ENCODE measurements around the gene PTPRB.

PTPRB gene

DNA sequence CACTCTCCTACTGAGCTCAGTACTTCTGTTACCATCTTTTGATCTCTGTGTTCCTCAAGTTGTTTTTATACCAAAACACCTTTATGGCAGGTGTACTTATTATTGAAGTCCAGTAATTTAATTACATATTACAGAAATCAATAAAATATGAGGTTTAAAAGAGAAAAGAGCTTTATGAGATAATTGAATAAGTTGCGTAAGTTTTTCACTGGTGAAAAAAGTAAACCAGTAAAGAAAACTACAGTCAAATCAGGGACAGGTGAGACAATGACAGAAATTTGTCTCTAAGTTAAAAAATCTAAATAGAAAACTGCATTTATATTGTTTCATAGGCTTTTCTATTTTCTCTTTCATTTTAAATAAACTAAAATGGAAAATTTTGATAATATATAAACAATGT is 29.1 kb upstream of the PTPRB start:
- H3K36me3 ChIP-seq (ENCODE audit: insufficient read depth, low read length) = no peaks in the 10 kb centered on the region
- no peaks in the 10 kb centered on the region for H3K4me1 ChIP-seq (ENCODE audit: insufficient read depth, low read length)
- no peak for DNase-seq
- TF ChIP-seq, protein P1, sequence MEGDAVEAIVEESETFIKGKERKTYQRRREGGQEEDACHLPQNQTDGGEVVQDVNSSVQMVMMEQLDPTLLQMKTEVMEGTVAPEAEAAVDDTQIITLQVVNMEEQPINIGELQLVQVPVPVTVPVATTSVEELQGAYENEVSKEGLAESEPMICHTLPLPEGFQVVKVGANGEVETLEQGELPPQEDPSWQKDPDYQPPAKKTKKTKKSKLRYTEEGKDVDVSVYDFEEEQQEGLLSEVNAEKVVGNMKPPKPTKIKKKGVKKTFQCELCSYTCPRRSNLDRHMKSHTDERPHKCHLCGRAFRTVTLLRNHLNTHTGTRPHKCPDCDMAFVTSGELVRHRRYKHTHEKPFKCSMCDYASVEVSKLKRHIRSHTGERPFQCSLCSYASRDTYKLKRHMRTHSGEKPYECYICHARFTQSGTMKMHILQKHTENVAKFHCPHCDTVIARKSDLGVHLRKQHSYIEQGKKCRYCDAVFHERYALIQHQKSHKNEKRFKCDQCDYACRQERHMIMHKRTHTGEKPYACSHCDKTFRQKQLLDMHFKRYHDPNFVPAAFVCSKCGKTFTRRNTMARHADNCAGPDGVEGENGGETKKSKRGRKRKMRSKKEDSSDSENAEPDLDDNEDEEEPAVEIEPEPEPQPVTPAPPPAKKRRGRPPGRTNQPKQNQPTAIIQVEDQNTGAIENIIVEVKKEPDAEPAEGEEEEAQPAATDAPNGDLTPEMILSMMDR (IDR thresholded peaks at IDR 0.05; ENCODE audit: borderline replicate concordance, extremely low read depth, low read length, poor library complexity, severe bottlenecking) = no peak
- TF ChIP-seq EZH2 (IDR thresholded peaks at IDR 0.05; ENCODE audit: borderline replicate concordance, low read depth, low read length, severe bottlenecking) = no peak
- H3K9me3 ChIP-seq (ENCODE audit: insufficient read depth, low read length, severe bottlenecking) = no peaks in the 10 kb centered on the region
- no peaks in the 10 kb centered on the region for H3K79me2 ChIP-seq (ENCODE audit: insufficient read depth, low read length)
- ATAC-seq (ENCODE audit: insufficient read depth, low read depth) = no peak
- H3K4me3 ChIP-seq (ENCODE audit: low read depth in 1 of 2, low read length in 2 of 2) = no peak overlapping the region
- H2AFZ ChIP-seq (ENCODE audit: low read depth, low read length) = no peak overlapping the region
- no peak overlapping the region for H3K9ac ChIP-seq (ENCODE audit: low read depth, low read length)
- H3K27ac ChIP-seq (ENCODE audit: low read length) = no peak overlapping the region
- no peaks in the 10 kb centered on the region for H4K20me1 ChIP-seq (ENCODE audit: insufficient read depth, low read length)
- H3K4me2 ChIP-seq (ENCODE audit: insufficient read depth, low read length) = no peak overlapping the region
- H3K27me3 ChIP-seq (ENCODE audit: insufficient read depth, low read length, poor library complexity) = no peaks in the 10 kb centered on the region

DNA sequence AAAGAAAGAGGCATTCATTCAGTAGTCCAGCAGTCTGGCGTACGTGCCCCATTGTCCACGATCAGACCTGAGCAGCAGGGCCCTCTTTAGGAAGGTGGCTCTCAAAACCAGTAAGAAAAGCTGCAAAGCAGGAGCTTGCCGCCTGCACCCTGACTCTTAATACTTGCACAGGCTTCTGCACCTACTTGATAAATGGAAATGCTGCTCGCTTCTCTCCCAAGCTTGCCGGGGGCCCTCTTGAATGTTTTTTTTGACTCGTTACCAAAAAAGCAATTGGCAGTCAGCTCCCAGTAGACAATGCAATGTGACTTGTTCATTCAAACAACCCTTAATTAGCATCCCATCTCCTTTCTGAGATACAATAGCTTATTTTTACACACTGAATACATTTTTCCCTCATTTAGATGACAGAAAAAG is 27.2 kb upstream of the PTPRB start:
- no peak overlapping the region for H3K9ac ChIP-seq (ENCODE audit: low read depth, low read length)
- no peaks in the 10 kb centered on the region for H3K79me2 ChIP-seq (ENCODE audit: insufficient read depth, low read length)
- H2AFZ ChIP-seq (ENCODE audit: low read depth, low read length) = no peak overlapping the region
- TF ChIP-seq EZH2 (IDR thresholded peaks at IDR 0.05; ENCODE audit: borderline replicate concordance, low read depth, low read length, severe bottlenecking) = no peak
- TF ChIP-seq, protein P1 (IDR thresholded peaks at IDR 0.05; ENCODE audit: borderline replicate concordance, extremely low read depth, low read length, poor library complexity, severe bottlenecking) = no peak
- H3K4me1 ChIP-seq (ENCODE audit: insufficient read depth, low read length) = no peaks in the 10 kb centered on the region
- H3K27me3 ChIP-seq (ENCODE audit: insufficient read depth, low read length, poor library complexity) = no peaks in the 10 kb centered on the region
- no peaks in the 10 kb centered on the region for H4K20me1 ChIP-seq (ENCODE audit: insufficient read depth, low read length)
- no peak overlapping the region for H3K4me2 ChIP-seq (ENCODE audit: insufficient read depth, low read length)
- H3K27ac ChIP-seq (ENCODE audit: low read length) = no peak overlapping the region
- ATAC-seq (ENCODE audit: insufficient read depth, low read depth) = no peak
- no peaks in the 10 kb centered on the region for H3K36me3 ChIP-seq (ENCODE audit: insufficient read depth, low read length)
- H3K4me3 ChIP-seq (ENCODE audit: low read depth in 1 of 2, low read length in 2 of 2) = no peak overlapping the region
- no peak for DNase-seq
- no peaks in the 10 kb centered on the region for H3K9me3 ChIP-seq (ENCODE audit: insufficient read depth, low read length, severe bottlenecking)

DNA sequence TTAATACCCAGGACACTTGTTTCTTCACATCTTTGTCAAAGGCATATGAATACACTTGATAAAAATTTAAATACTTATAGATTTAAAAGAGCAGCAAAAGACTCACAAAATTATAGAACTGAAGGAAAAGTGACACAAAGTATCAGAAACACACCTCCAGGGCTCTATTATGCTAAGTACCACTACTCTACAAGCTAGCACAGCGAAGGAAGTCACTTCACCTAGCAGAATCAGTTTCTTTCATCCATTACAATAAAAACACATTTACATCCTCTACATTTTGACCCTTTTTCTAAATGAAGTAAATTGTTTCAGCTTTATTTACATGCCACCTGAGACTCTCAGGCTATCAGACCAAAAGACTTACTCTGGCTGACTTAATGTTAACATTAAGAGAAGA is 26.6 kb upstream of the PTPRB start:
- no peaks in the 10 kb centered on the region for H3K9me3 ChIP-seq (ENCODE audit: insufficient read depth, low read length, severe bottlenecking)
- no peak overlapping the region for H2AFZ ChIP-seq (ENCODE audit: low read depth, low read length)
- H3K4me1 ChIP-seq (ENCODE audit: insufficient read depth, low read length) = no peaks in the 10 kb centered on the region
- no peak for TF ChIP-seq EZH2 (IDR thresholded peaks at IDR 0.05; ENCODE audit: borderline replicate concordance, low read depth, low read length, severe bottlenecking)
- TF ChIP-seq, protein P1 (IDR thresholded peaks at IDR 0.05; ENCODE audit: borderline replicate concordance, extremely low read depth, low read length, poor library complexity, severe bottlenecking) = no peak
- H3K36me3 ChIP-seq (ENCODE audit: insufficient read depth, low read length) = no peaks in the 10 kb centered on the region
- no peaks in the 10 kb centered on the region for H3K79me2 ChIP-seq (ENCODE audit: insufficient read depth, low read length)
- DNase-seq (no peak), ATAC-seq (ENCODE audit: insufficient read depth, low read depth) (no peak)
- no peak overlapping the region for H3K4me2 ChIP-seq (ENCODE audit: insufficient read depth, low read length)
- no peak overlapping the region for H3K4me3 ChIP-seq (ENCODE audit: low read depth in 1 of 2, low read length in 2 of 2)
- H4K20me1 ChIP-seq (ENCODE audit: insufficient read depth, low read length) = no peaks in the 10 kb centered on the region
- H3K27me3 ChIP-seq (ENCODE audit: insufficient read depth, low read length, poor library complexity) = no peaks in the 10 kb centered on the region
- no peak overlapping the region for H3K27ac ChIP-seq (ENCODE audit: low read length)
- H3K9ac ChIP-seq (ENCODE audit: low read depth, low read length) = no peak overlapping the region

Data from DND-41 (cell line).